DOHH2 (cell line): Measurements from ENCODE around the gene ABCA4.

ENCODE experiments used
- EZH2phosphoT487 ChIP-seq: fragments of 200-600 bp; sonication (generic); IDR thresholded peaks from 2 replicates; pipeline ENCODE4 v1.6.1; 2017; ENCODE audit warnings: borderline replicate concordance, mild to moderate bottlenecking, antibody characterized with exemption, low read length, moderate library complexity, mixed read lengths
- TF ChIP-seq, protein P1 (sequence below): fragments of 200-600 bp; sonication (generic); IDR thresholded peaks from one replicate; pipeline ENCODE4 v1.5.1; 2014; ENCODE audit warnings: antibody characterized with exemption, mild to moderate bottlenecking, low read depth, low read length; ENCODE audit not compliant: poor library complexity, severe bottlenecking

DNA sequence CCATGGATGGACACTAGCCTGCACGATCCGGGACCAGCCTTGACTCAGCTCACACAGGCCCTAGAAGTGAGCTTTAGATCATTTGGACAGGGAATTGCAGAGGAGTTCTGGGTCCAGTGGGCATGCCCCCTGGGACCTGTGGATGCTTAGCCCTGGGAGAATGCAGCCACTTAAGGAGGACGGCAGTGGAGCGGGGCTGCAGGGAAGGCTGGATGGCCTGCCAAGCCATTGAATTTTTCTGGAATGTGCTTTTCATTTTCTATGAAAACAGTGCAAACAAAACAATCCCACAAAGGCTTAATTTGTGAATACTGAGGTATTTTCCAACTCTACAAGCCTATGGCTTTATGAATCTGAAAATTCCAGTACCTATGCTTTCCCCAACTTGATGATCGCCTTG lies 131.3 kb downstream of the ABCA4 start:
- TF ChIP-seq, protein P1, sequence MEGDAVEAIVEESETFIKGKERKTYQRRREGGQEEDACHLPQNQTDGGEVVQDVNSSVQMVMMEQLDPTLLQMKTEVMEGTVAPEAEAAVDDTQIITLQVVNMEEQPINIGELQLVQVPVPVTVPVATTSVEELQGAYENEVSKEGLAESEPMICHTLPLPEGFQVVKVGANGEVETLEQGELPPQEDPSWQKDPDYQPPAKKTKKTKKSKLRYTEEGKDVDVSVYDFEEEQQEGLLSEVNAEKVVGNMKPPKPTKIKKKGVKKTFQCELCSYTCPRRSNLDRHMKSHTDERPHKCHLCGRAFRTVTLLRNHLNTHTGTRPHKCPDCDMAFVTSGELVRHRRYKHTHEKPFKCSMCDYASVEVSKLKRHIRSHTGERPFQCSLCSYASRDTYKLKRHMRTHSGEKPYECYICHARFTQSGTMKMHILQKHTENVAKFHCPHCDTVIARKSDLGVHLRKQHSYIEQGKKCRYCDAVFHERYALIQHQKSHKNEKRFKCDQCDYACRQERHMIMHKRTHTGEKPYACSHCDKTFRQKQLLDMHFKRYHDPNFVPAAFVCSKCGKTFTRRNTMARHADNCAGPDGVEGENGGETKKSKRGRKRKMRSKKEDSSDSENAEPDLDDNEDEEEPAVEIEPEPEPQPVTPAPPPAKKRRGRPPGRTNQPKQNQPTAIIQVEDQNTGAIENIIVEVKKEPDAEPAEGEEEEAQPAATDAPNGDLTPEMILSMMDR = no peak
- TF ChIP-seq EZH2phosphoT487 = no peak
